GM21528 (cell line): ENCODE measurements around the gene PRKN.

Experiments used
- ATAC-seq: cut with Tn5 transposase; IDR thresholded peaks from one replicate; pipeline ENCODE4 v1.9.1; 2021; ENCODE audit warnings: mild to moderate bottlenecking, moderate library complexity; ENCODE audit not compliant: unreplicated experiment, low FRiP score

Gene PRKN

GRCh38 chr6:161727083-161727833, 1000.3 kb downstream of the PRKN start:
- no peak for ATAC-seq

GRCh38 chr6:161722394-161722793, 1005.2 kb downstream of the PRKN start:
- no peak for ATAC-seq

DNA sequence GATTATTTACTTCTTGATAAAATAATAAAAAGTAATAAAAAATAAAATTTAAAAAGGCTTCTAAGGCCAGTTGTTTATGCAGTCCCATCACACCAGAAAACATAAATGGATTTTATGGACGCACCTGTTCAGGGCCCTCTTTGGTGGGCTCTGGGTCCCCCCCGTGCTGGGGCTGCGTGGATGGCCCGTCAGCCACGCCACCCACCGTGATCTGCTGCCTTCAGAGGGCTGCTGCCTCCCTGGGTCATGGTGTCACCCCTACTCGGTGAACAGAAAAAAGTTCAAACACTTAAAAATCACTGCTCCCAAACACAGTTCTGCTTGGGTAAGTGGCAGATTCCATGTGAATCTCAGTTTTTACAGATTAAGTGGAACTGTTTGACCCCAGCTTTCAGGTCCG, 1006.1 kb downstream of the PRKN start:
- ATAC-seq, result no peak

DNA sequence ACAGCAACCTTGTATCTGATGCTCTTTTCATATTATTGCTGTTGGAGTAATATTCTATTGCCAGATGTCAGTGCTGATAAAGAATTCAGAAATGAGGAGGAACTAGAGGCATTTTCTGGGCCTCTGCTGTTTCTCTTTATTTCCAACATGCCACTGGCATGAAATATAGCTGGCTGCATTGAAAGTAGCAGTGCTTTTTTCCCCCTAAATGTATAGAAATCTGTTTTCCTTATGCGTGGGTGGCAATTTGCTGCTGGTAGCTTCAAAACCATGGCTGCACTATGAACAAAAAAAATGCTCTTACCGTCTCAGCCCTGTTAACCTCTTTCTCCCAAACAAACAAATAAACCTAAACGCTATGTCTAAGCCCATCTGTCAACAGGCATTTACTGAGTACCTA, 1011.4 kb downstream of the PRKN start:
- no peak for ATAC-seq

DNA sequence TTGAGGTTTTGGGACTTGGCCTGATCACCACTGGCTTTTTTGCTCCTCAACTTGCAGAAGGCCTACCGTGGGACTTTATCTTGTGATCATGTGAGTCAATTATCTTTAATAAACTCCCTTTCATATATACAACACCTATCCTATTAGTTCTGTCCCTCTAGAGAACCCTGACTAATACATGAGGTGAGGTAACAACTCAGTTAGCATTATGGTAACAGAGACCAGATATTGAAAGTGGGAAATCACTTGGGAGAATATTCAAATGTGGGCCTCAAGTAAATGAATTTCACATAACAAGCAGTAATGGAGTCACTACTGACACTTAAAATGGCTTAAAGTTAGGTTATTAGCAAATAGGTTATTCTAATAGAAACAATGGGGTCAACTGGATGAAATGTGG, 1015.6 kb downstream of the PRKN start:
- no peak for ATAC-seq

GRCh38 chr6:161711515-161711914, 1016.1 kb downstream of the PRKN start:
- no peak for ATAC-seq

DNA sequence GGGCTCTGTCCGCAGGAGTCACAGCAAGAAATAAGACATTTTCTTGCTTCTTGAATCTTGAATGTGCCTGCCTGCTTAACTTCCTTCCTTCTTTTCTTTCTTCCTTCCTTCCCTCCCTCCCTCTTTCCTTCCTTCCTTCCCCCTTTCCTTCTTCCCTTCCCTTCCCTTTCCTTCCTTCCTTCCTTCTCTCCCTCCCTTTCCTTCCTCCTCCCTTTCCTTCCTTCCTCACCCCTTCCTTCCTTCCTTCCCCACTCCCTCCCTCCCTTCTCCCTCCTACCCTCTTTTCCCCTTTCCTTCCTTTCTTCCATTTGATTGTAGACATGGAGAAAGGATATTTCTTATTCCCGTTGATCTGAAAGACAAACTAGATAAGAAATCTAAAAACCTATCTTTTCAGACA, 1016.9 kb downstream of the PRKN start:
- no peak for ATAC-seq

GRCh38 chr6:161701056-161701455, 1026.5 kb downstream of the PRKN start:
- no peak for ATAC-seq

DNA sequence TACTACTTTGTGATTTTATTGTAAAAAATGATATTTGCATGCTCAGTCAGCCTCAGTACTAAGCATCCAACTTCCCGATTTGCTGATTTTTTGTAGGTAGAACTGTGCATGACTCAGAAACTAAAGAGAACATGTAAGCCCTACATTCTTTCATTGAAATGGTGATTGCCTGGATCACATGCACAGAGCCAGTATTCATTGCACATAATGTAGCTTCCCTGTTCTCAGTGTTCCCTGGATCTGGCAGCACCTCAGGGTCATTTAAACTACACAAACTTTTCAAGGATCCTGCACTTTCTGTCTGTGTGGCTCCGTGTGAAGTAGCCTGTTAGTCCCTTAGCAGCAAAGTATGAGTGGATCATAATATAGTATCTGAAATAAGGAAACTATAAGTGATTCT, 1030.8 kb downstream of the PRKN start:
- no peak for ATAC-seq

DNA sequence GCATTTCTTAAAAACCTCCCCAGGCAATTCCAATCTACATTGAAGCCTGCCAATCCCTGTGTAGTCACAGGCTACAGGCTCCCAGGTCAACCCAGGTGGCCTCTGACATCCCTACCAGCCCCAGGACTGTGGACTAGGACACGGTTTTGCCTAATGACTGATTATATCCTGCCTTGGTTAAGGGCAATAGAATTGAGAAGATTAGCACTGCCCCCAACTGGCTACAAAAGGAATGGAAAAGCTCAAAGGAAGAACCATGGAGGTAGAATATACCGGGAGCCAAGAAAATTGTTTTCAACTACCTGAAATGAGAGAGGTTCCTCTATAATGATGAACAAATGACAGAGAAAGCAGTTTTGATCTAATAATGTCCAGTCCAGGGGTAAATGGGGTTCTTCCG, 1032.6 kb downstream of the PRKN start:
- no peak for ATAC-seq

DNA sequence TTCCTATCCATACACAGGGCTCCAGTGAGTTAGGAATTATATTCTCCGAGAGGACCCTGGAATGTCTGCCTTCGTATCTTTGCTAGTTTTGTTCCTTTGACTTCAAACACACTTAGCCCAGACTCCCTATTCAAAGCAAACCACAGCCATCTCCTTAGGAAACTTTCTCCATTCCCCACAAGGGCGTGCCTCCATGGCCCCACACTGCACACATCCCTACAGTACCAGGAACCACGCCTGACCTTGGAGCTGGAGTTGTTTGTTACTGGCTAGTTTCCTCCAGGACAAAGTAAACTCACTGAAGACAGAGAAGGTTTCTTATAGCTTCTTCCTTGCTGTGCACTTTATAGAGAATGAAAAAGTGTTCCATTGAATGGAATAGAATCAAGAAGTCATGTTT, 1040.9 kb downstream of the PRKN start:
- ATAC-seq, result no peak

DNA sequence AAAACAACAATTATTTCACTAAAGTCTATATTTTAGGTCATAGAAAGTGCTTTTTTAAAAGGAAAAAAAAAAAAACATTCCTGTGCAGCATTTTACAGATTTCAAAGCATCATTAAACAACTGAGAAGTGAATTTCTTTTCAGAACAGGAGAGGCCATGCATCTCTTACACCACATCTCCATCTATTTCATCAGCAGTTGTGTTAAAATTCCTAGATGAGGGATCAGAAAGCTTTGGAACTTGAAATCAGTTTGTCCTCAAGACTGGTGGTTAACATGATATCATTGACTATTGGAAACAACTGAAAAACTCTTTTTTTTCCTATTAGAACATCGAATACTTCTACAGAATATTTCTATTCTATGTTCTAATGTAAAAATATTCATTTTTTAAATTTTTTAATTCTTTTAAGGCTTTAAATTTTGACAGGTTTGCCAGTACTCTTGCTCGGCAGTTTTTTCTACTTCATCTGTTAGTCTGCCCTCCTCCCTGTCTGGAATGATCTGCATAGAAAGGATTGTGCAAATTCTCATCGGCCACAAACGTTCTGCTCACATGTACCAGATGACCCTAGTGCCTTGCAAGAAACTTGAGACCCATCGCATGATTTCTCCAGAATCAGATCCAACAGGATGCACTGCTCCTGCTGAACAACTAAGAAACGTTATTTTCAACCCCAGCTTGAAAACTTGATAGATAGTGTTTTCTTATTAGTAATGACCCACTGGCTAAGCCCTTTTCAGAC, 1042.7 kb downstream of the PRKN start:
- ATAC-seq, result no peak

- ATAC-seq, result no peak
Measured at GRCh38 chr6:161683400-161683799, 1044.2 kb downstream of the PRKN start.

GRCh38 chr6:161682982-161683381, 1044.6 kb downstream of the PRKN start:
- ATAC-seq, result no peak

DNA sequence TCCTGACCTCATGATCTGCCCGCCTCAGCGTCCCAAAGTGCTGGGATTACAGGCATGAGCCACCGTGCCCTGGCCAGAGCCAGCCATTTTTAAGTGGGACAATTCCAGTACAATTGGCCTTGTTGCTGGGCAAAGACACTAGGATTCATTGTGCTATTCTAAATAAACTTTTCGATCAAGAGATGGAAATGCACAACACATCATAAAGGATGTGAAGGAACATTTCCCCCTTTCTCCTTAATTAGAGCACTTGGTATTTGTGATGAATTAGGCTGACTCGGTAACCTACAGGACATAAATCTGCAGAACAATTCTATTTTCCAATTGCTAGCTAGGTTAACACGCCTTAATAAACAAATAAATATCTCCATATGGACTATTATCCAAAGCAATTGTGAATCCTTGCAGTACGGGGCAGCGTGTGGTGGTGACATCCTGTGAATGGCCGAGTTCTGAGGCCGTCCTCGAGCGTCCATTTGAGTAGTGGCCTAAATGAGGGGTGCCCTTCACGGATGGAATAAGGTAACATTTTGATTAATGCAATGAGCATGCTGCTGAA, 1047.5 kb downstream of the PRKN start:
- ATAC-seq, result no peak

DNA sequence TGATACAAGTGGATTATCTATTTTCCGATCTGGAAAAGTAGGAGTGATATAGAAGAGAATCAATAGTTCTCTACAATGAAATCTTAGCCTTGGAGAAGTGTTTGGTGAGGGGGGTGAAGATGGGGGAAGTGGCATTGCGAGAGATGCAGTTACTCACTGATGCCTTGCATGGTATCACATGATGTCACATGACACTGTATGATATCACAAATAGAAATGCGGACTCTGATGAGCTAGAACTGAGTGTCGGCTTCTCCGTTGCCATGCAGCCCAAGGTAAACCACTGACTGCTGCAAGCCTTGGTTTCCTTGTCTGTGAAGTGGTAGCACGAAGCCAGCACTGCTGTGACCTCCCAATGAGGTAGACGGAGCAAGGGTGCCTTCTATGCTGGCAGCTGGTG, 1050.4 kb downstream of the PRKN start:
- no peak for ATAC-seq

DNA sequence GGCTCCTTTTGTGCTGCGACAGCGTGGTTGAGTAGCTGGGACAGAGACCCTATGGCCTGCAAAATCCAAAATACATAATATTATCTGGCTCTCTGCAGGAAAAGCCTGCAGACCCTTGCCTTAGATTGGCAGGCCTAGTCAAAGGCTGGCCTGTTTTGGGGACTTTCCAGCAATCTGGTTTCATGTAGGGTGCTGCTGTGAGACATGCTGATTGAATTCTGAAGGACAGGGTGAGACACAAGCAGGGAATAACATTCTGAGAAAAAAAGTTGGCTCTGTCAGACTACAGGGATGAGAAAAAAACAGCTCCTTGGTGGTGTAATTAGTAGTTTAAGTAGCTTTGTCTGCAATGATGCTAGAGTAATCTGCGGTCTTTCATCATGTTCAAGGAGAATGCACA, 1051.0 kb downstream of the PRKN start:
- no peak for ATAC-seq

DNA sequence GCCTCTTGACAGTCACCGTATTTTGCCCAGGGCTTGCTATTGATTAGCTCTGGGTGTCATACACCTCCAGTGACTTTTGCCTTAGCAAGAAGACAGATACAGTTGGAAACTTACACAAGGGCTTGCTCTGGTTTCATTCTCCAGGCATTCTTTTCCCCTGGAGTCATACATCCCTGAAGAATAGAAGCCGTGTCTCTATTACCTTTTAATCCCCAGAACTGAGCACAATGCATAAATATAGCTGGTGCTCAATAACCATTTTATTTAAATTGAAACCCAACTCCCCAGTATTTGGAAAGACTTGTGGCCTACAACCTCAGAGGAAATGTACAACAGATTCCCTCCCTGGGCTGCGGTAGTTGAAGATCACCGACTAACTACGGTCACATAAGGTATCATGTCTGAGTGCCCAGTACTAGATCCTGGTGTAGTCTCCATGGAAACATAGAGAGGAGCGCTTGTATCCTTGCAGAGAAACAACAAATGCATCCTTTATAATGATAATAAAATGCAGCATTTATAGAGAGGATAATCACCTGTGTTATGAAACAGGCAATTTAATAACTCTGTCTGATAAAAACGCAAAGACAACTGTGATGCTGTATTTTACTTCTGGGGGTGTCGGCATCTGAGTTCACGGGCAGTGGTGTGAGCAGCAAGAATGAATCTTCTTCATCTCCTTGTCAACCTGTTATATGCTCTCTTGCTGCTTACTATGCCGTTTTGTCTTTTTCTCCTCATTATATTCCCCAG, 1052.5 kb downstream of the PRKN start:
- ATAC-seq, result no peak

- ATAC-seq, result no peak
Measured at GRCh38 chr6:161673026-161673425, 1054.5 kb downstream of the PRKN start.

- no peak for ATAC-seq
Measured at GRCh38 chr6:161671117-161671516, 1056.4 kb downstream of the PRKN start.

GRCh38 chr6:161668665-161669064, 1058.9 kb downstream of the PRKN start:
- ATAC-seq, result no peak
